Measurements from ENCODE around the gene HOXD1.

Gene HOXD1

DNA sequence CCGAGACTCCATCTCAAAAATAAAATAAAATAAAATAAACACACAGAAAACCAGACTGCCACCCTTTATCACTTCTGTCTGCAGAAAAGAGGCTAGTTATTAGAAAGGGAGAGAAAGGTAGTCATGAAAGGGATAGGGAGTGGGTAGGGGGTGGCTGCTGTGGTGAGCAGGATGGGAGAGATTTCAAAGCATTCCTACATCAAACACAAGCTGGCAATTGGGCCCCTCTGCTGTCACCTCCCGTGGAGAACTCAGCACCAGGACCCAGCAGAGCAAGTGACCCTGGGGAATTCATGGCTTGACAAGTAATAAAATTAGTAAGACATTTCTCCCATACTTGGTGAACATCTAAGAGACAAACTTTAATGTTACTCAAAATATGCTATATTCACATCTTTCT, 3.7 kb upstream of the HOXD1 start:
- no peak for DNase-seq (ENCODE audit: low spot score)

DNA sequence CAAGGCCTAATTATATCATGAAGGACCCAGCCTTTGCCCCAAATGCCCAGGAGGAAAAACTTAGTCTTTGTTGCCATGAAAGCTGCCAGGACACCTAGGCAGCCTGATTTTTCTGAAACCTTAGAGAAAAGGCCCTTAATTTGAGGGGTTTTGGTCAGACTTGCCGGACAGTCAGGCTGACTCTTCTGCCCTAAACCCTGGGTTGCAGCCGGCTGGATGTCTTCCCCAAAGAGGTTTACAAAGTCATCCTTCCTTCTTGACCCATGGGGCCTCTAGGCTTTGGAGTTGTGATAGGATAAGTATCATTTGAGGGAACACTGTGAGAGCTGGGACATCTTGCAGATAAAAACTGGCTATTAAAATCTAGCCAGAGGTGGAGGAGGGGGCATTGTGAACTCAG, 2.4 kb upstream of the HOXD1 start:
- DNase-seq (ENCODE audit: low spot score), result no peak

DNA sequence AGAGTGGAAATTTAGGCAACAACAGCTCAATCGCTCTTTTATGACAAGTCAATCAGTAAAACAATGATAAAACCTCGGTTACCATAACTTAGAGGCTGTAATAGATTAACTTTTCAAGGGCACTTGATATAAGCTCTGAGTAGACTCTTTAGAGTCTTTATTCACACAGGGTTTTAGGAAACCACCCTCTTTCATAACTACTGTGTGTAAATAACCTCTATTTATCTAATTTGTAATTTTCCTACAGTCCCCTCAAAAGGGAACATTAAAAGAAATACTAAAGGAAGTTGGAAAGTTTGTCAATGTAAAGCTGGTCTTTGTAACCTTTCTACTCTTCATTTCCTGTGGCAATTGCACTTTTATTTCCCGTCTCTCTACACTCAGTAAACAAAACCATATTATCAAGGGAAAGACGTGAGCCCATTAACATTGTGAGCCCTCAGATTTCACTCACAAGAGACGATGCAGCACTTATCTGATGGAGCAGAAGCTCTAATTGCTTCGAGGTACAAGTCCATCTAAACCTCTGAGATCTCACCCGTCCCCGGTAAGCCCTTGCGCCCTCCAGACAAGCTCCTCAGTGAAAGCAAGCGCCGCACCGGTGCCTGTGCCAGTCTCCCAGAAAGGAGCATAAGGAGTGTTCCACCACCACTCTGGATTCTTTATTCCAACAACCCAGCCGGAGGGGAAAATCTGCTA, 1.1 kb upstream of the HOXD1 start:
- DNase-seq (ENCODE audit: low spot score), result no peak

DNA sequence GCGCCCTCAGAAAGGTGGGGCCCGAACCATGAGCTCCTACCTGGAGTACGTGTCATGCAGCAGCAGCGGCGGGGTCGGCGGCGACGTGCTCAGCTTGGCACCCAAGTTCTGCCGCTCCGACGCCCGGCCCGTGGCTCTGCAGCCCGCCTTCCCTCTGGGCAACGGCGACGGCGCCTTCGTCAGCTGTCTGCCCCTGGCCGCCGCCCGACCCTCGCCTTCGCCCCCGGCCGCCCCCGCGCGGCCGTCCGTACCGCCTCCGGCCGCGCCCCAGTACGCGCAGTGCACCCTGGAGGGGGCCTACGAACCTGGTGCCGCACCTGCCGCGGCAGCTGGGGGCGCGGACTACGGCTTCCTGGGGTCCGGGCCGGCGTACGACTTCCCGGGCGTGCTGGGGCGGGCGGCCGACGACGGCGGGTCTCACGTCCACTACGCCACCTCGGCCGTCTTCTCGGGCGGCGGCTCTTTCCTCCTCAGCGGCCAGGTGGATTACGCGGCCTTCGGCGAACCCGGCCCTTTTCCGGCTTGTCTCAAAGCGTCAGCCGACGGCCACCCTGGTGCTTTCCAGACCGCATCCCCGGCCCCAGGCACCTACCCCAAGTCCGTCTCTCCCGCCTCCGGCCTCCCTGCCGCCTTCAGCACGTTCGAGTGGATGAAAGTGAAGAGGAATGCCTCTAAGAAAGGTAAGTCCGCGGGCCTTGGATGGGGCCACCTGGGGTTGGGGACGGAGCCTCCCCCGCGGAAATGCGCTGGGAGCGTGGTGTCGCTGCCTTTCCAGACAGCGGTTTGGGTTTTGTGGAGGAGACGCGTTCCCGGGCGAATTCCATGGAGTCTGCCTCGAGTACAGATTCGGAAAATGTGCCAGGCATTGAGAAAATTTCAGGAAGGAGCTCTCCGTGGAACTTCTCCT, 559 bp downstream of the HOXD1 start:
- DNase-seq (ENCODE audit: low spot score), result no peak

DNA sequence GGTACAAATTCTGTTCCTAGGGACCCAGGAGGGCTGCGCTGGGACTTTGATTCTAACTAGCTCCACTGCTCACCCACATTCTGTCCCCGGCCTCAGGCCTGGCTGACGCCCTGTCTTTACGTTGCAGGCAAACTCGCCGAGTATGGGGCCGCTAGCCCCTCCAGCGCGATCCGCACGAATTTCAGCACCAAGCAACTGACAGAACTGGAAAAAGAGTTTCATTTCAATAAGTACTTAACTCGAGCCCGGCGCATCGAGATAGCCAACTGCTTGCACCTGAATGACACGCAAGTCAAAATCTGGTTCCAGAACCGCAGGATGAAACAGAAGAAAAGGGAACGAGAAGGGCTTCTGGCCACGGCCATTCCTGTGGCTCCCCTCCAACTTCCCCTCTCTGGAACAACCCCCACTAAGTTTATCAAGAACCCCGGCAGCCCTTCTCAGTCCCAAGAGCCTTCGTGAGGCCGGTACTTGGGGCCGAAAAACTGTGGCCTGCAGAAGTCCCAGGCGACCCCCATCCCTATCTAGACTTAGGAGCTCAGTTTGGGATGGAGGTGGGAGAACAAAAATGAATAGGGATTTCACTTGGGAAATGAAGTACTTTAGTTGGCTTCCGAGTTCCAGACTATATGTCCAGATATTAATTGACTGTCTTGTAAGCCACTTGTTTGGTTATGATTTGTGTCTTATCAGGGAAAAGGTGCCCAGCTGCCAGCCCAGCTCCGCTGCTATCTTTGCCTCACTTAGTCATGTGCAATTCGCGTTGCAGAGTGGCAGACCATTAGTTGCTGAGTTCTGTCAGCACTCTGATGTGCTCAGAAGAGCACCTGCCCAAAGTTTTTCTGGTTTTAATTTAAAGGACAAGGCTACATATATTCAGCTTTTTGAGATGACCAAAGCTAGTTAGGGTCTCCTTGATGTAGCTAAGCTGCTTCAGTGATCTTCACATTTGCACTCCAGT, 1.5 kb downstream of the HOXD1 start:
- no peak for DNase-seq (ENCODE audit: low spot score)

GRCh38 chr2:176192351-176192750, 3.9 kb downstream of the HOXD1 start:
- no peak for DNase-seq (ENCODE audit: low spot score)

- DNase-seq (ENCODE audit: low spot score), result no peak
Measured at GRCh38 chr2:176193048-176193447, 4.6 kb downstream of the HOXD1 start.

GRCh38 chr2:176199902-176200301, 11.4 kb downstream of the HOXD1 start:
- no peak for DNase-seq (ENCODE audit: low spot score)

DNA sequence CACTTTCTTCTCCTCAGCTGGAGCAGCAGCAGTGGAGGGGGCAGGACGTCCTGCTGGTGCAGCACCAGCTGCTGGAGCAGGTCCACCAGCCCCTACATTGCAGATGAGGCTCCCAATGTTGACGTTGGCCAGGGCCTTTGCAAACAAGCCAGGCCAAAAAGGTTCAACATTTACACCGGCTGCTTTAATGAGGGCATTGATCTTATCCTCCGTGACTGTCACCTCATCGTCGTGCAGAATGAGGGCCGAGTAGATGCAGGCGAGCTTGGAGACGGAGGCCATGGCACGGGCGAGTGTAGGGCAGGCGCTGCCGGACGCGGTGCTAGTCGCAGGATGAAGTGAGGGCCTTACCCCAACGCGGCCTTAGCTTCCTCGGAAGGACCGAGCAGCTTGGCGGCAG, 12.5 kb downstream of the HOXD1 start:
- DNase-seq (ENCODE audit: low spot score), result no peak

DNA sequence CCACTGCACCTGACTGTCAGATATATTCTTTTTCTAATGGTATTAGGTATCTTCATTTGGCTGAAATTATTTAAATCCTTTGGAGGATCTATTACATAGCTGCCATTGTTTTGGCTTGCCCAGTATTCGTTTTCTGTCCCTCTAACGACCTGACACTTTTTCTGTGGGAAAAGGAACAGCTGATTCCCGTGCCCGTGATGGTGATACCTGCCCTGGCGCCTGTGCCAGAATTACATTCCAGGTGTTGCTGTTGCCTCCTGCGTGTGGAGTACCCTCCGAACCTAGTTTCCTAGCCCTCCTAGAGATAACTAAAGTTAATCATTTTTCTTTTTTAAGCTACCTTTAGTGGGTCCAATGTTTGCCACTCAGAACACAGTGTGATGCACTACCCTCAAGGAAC, 14.0 kb downstream of the HOXD1 start:
- no peak for DNase-seq (ENCODE audit: low spot score)

DNA sequence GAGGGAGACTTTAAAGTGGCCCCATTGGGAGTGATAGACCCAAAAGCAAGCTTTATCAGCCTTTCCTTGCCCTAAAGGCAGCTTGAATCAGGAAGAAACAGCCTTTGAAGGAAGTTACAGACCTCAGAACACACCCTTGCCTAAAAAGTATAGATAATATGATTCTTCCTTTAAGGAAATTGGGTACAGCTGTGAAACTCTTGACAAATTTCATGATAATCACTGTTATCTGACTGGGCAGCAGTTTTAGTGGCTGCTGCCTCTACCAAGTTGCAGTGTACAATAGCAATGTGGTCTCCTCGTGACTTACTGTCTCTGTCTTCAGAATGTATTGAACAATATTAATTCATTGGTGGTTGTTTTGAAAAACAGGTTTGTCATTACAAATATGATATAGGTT, 16.7 kb downstream of the HOXD1 start:
- no peak for DNase-seq (ENCODE audit: low spot score)

GRCh38 chr2:176206136-176206535, 17.7 kb downstream of the HOXD1 start:
- no peak for DNase-seq (ENCODE audit: low spot score)

DNA sequence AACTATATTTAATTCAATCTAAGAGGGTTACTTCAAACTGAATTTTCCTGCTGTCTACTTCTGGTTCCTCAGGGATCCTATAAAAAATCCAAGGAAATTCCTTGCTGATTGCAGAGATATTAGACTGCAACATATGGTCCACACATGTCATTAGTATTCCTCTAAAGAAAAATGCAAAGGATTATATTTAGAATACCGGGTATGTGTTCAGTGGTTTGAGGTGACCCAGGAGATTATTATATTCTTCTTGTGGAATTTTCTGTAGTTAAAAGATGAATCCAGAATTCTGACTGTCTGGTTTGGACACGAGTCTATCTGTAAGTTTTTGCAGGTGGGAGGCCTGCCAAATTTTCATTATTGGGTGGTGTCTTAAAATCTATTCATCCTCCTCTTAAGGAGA, 18.2 kb downstream of the HOXD1 start:
- DNase-seq (ENCODE audit: low spot score), result no peak

DNA sequence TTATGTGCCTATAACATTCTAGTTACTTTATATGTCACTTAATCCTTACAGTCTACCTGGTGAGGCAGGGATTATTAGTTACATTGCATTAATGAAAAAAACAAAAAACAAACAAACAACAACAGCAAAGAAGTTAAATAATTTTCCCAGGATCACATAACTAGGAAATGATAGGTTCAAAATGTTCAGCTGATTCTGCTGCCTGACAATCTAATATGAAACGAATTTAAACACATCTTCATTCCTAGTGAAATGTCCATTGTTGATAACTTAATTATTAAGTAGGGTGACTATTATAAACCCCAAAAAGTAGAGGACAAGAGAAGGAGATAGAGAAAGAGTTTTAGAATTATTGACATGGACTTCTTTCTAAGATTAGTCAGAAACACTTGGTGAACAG, 22.6 kb downstream of the HOXD1 start:
- DNase-seq (ENCODE audit: low spot score), result no peak

DNA sequence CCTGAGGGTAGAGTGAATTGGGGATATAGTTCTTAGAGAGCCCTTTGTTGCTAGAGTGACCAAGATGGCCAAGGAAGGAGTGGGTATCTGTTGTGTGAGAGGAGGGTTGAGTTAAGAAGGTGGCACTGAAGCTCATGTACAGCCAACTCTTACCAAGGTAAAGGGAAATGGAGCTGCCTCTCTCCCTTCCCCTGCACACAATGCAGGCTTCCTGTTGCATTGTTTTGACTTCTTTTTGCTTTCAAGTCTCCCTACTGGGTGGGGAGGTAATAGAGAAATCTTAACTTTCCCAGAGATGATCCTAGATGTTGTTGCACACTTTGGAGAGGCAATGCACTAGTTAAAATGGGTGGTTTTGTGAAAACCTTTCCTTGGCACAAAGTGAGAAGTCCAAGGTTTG, 23.8 kb downstream of the HOXD1 start:
- no peak for DNase-seq (ENCODE audit: low spot score)

- DNase-seq (ENCODE audit: low spot score), result no peak
Measured at GRCh38 chr2:176213406-176213805, 24.9 kb downstream of the HOXD1 start.

- DNase-seq (ENCODE audit: low spot score), result no peak
Measured at GRCh38 chr2:176227874-176228273, 39.4 kb downstream of the HOXD1 start.

DNA sequence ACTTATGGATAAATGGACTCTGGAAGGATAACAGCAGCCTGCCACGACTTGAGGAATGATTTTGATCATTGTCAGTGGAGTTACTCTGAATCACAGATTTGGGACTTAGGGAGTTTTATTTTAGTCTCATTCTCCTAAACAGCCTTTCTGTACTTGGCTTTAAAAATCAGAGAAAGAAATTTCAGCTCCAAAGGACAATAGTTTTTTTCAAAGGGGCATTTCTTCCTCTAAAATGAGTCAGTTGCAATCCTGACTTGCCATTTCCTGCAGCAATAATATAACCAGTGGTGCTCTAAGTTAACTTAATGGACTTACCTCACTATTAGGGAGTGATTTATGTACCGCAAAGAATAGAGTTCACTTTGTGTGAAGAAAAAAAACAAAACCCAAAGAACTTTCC, 45.7 kb downstream of the HOXD1 start:
- no peak for DNase-seq (ENCODE audit: low spot score)

DNA sequence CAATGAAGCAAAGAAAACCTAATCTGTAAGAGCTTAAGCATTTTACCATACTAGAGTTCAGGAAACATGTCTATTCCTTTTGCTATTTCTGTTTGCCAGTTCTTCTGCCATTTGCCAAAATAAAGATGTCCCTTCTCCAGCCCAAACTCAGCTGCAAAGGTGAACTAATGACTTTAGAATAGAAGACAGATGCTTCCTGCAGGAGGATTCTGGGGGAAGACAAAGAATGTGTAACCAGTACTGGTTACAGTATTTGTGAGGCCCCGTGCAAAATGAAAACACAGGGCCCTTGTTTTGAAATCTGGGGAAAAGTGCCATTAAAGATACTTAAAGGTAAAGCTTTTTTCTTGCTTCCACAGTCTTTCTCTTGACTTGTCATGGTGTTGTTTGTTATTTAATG, 46.5 kb downstream of the HOXD1 start:
- no peak for DNase-seq (ENCODE audit: low spot score)

DNA sequence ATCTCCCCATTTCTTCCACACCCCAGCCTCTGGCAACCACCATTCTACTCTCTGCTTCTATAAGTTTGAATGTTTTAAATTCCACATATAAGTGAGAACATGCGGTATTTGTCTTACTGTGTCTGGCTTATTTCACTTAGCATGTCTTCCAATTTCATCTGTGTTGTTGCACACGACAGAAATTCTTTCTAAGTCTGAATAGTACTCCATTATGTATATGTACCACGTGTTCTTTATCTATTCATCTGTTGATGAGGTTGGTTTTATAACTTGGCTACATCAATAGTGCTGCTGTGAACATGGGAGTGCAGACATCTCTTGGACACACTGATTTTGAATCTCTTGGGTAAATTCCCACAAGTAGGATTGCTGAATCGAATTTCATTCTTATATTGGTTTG, 49.0 kb downstream of the HOXD1 start:
- DNase-seq (ENCODE audit: low spot score), result no peak

DNA sequence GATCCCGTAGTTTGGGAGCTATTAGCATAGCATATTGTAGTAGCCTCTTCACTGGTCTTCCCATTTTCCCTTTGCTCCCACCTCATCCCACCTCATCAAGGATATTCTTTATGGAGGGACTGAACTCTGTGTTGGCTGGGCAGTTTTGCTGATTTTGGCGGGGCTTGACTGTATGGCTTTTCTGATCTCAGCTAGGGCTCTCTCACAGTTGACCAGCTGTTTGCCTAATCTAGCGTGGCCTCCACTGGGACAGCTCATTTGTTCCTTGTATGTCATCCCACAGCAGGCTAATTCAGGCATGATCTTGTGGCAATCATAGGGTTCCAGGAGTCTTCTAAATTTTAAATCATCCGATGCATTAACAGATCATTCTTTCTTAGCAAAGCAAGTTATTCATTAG, 50.6 kb downstream of the HOXD1 start:
- DNase-seq (ENCODE audit: low spot score), result no peak

GRCh38 chr2:176240301-176240700, 51.8 kb downstream of the HOXD1 start:
- no peak for DNase-seq (ENCODE audit: low spot score)

Data from activated CD4-positive, alpha-beta T cell treated with anti-CD3 and anti-CD28 coated beads, Interleukin-2, Interleukin-4, amounts not matched to agents 100 ng/mL and 50 ng/mL, durations not matched to agents 16 hours and 8 hours (primary cell).